Measurements from ENCODE around the gene TMEFF2. TPM values are rescaled to one million over a fixed set of nuclear protein-coding genes. Genes with fewer than 3 reads are reported as not detected.

The TMEFF2 gene
- total RNA-seq = under 1 TPM; 0.09 to 0.50 TPM
- long read RNA-seq, partial matches to known transcripts = 0 of 1 reads
- long read RNA-seq, other reads (novel, unspliced or antisense) = 0 of 1 reads

- intact Hi-C loops (cut with DNase I, micrococcal nuclease) = no loop called here
- peak; percentile 19 to 24 for DNase-seq
- ATAC-seq = peak; percentile 11
These were observed at the start of gene TMEFF2 for GRCh38 chr2:192194866-192195547. Gene TMEFF2 (minus strand): TSS chr2:192194933. CDS start chr2:192194524, 409 bp downstream.

DNA sequence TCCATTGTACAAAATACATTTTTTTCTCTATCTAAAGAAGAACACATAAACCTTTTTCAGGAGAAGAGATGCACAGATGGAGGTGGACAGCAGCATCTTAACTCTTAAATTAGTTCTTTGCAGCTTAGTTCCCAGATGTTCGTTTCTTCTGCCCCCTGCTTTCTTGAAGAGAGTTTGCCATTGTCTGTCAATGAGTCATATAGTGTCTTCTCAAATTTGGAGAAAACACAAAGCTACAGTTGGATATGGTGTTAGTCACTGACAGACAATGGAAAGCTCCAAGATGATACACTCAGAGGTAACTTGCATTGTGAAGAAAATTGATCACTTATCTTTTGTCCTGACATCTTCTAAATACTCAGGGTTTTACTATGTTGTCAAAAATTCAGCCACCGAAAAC is 48.8 kb upstream of the TMEFF2 start:
- DNase-seq (no peak), ATAC-seq (no peak)
- intact Hi-C loops (cut with DNase I, micrococcal nuclease) = no loop called here

DNA sequence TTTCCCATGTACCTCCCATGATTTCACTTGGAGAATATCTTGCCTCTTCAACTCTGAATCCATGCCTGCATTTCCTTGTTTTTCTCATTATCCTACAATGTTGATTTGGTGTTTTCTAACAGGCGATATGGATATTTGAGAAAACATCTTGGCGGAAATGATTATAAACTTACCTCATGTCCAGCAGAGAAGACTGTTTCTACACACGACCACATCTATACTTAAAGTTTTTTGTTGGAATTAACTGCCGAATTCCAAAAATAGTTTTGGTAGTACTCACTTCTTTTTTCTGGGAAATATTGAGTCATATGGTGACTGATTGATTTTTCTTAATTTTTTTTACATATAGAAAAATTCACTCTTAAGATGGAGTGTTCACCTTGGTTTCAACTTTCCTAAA is 41.4 kb upstream of the TMEFF2 start:
- intact Hi-C loops (cut with DNase I, micrococcal nuclease) = no loop called here
- DNase-seq = no peak
- no peak for ATAC-seq

GRCh38 chr2:192230889-192231453 is 36.2 kb upstream of the TMEFF2 start:
- ATAC-seq (no peak), DNase-seq (no peak)
- intact Hi-C loops (cut with DNase I, micrococcal nuclease) = no loop called here

GRCh38 chr2:192228685-192229084 is 34.0 kb upstream of the TMEFF2 start:
- no peak for ATAC-seq
- intact Hi-C loops (cut with DNase I, micrococcal nuclease) = no loop called here
- DNase-seq = no peak

- no peak for ATAC-seq
- no peak for DNase-seq
- intact Hi-C loops (cut with DNase I, micrococcal nuclease) = no loop called here
These were observed 24.2 kb upstream of the TMEFF2 start for GRCh38 chr2:192218970-192219369.

GRCh38 chr2:192218377-192218776 is 23.6 kb upstream of the TMEFF2 start:
- intact Hi-C loops (cut with DNase I, micrococcal nuclease) = no loop called here
- ATAC-seq = no peak
- no peak for DNase-seq

- no peak for DNase-seq
- no peak for ATAC-seq
- intact Hi-C loops (cut with DNase I, micrococcal nuclease) = no loop called here
These were observed 21.6 kb upstream of the TMEFF2 start for GRCh38 chr2:192216336-192216735.

DNA sequence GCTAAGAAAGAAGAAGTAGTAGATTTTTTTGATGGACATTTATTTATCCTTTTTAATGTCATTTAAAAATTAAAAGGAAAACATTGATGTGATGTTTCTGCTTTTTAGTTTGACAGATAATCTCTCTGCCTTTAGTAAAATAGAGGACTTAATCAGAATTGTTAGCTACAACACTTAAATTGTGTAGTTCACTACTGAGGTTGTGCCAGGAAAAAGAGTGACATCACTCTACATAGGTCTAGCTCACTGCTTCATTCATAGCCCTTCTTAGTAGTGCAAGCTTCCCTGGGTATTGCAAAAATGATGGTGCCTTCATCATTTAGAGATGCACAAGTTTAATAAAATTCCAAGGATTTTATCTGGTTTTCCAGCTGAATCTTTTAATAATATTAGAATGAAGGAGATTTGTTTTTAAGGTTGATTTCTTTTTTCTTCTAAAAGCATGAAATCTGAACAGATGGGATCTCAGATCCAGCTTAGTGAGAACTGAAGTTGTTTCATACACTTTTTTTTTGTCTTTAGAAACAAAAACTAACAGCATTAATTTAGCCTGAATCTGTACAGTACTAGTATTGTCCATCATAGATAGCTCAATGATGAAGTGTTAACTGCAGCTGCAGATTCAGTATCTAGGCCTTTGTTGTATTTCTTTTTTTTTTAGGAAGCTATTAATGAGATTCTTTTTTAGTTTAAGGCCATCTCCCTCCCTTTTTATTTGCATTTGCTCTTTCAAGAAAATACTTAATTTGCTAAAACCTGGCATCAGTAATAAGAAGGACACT is 20.6 kb upstream of the TMEFF2 start:
- intact Hi-C loops (cut with DNase I, micrococcal nuclease) = no loop called here
- no peak for DNase-seq
- no peak for ATAC-seq

- no peak for DNase-seq
- intact Hi-C loops (cut with DNase I, micrococcal nuclease) = no loop called here
- no peak for ATAC-seq
These were observed 14.1 kb upstream of the TMEFF2 start for GRCh38 chr2:192208848-192209247.

DNA sequence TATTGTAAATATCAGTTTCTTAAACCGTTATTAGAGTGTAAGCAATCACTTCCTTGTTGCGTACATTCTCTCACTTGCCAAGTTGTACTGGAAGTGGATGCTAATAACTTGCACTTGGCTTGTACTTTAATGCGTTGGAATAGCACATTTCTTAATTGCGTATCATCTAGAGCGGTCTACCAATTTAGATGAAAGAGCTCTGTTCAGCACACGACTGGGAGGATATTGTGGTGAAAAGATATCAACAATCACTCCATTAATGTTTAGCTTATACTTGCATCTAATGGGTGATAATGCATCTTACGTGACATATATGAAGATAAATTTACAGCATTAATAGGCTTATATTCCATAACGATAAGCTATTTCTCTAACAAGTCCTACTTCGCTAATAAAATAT is 11.7 kb upstream of the TMEFF2 start:
- DNase-seq = no peak
- no peak for ATAC-seq
- intact Hi-C loops (cut with DNase I, micrococcal nuclease) = no loop called here

- intact Hi-C loops (cut with DNase I, micrococcal nuclease) = no loop called here
- no peak for DNase-seq
- ATAC-seq = no peak
These were observed 9.1 kb upstream of the TMEFF2 start for GRCh38 chr2:192203876-192204275.

GRCh38 chr2:192202373-192202772 is 7.6 kb upstream of the TMEFF2 start:
- intact Hi-C loops (cut with DNase I, micrococcal nuclease) = no loop called here
- ATAC-seq (no peak), DNase-seq (no peak)

DNA sequence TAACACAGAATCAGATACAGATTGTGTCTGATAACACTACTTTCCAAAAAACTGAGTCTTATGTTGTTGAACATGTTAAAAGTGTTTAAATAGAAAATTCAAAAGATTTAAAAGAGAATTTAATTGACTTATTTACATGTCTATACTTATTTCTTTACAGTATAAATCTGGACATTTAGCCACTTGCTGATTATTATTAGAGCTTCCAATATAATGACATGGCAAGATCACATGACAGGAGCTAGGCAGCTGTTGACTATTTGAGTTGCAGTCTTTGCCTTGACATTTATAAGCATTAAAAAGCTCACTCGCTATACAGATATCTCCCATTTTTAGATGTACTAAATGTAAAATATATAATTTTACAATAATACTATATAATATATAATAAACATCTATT is 6.4 kb upstream of the TMEFF2 start:
- ATAC-seq (no peak), DNase-seq (no peak)
- intact Hi-C loops (cut with DNase I, micrococcal nuclease) = no loop called here

DNA sequence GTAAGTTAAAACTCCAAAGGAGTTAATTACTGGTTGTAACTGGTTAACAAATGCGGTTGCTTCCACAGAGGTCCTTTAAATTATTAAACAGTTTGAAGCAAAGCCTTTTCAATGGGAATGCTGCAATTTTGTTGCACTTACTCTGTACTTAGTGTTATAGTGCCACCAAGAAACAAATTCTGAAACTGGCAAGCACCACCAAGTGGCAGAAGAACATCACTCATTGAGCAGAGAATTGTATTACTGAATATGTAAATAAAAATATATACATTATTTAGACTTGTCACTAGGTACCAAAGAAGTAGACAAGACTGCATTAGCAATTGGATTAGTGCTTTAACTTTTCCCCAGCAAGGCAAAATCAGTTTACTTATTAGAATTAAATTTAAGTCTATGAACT is 2.6 kb upstream of the TMEFF2 start:
- intact Hi-C loops (cut with DNase I, micrococcal nuclease) = no loop called here
- ATAC-seq = no peak
- no peak for DNase-seq

DNA sequence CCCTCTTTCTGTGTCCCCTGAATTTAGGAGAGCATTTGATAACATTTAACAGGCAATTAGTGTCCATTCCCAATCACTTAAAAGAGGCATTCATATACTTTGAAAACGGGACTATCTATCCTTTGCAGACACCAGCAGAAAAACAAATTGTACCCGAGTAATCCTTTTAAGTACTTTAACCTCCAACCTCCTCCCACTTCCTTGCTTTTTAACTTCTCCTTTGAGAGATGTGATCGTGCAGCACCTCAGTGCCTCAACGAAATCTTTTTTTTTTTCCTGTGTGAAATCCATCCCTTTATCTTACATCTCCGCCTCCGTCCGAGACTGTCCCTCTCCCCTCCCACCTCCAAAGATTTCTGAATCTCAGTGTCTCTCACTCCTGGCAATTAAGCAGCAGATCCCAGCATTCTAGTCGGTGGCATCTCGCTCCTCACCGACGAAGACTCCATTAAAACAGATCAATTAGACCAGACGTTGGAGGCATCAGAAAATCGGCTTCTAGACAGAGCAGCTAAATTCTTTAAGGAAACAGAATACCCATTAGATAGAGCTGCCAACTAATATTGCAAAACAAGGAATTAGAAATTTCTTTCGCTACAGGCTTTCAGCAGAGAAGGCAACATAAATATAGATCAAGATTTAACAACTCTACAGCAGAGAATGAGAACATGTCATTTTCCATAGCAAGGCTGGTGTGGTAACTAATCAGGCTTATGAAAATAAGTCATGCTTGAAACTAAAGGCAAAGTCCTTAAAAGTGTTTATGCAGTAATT is 1.9 kb upstream of the TMEFF2 start:
- DNase-seq (no peak), ATAC-seq (no peak)

GRCh38 chr2:192195548-192196418 is 1.1 kb upstream of the TMEFF2 start:
- DNase-seq (peak in 1 of 2 donors; percentile 20), ATAC-seq (no peak)
- intact Hi-C loops (cut with DNase I, micrococcal nuclease) = no loop called here

More for the DNA sequence above, 1.9 kb upstream of the TMEFF2 start:
- intact Hi-C loops (cut with DNase I, micrococcal nuclease) = no loop called here

GRCh38 chr2:192194265-192194865 is 368 bp downstream of the TMEFF2 start:
- DNase-seq (no peak), ATAC-seq (no peak)
- intact Hi-C loops (cut with DNase I, micrococcal nuclease) = no loop called here
